GM19324 (cell line): Measurements from ENCODE around the gene SLC22A7.
A peak's percentile ranks its signal among the peaks of the same experiment; 100 is the strongest.

Source experiments
- ATAC-seq: cut with Tn5 transposase; IDR thresholded peaks from one replicate; pipeline ENCODE4 v1.9.1; 2021; ENCODE audit warnings: mild to moderate bottlenecking, moderate library complexity; ENCODE audit not compliant: unreplicated experiment, low FRiP score

The SLC22A7 gene, protein sequence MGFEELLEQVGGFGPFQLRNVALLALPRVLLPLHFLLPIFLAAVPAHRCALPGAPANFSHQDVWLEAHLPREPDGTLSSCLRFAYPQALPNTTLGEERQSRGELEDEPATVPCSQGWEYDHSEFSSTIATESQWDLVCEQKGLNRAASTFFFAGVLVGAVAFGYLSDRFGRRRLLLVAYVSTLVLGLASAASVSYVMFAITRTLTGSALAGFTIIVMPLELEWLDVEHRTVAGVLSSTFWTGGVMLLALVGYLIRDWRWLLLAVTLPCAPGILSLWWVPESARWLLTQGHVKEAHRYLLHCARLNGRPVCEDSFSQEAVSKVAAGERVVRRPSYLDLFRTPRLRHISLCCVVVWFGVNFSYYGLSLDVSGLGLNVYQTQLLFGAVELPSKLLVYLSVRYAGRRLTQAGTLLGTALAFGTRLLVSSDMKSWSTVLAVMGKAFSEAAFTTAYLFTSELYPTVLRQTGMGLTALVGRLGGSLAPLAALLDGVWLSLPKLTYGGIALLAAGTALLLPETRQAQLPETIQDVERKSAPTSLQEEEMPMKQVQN

DNA sequence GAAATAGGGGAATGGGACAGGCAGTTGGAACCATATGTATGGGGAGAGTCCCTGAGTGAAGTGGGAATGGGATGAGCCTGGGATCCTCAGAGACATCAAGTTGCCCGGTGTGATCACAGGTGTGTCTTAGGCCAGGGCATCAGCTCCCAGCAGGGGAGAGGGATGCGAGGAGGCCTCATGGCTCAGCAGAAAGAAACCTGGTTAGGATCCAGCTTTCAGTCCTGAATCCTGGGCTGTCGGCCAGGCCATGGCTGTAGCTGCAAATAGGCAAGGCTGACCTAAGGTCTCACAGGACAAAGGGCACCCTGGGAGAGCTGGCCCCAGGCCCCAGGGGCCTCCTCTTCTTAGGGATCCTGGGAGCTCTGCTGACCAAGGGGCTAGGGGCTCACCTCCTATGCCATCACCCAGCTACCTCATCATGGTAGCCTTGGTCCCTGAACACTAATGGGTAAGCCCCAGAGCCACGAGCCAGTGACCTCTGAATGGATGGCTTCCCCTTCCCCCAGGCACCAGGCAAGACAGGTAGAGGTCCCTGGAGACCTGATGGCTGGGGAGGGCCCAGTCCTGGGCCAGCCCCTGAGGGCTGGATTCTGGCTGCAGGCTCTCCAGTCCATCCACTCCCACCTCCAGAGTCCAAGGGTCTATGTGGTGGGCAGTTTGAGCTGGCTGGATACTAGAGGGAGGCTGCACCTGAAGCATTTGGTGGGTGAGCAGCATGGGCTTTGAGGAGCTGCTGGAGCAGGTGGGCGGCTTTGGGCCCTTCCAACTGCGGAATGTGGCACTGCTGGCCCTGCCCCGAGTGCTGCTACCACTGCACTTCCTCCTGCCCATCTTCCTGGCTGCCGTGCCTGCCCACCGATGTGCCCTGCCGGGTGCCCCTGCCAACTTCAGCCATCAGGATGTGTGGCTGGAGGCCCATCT, at the start of gene SLC22A7:
Gene SLC22A7, plus strand, starts transcription at position 617 of the 921 bp plus-strand sequence. Its CDS starts 99 bp downstream, at position 716.
- no peak for ATAC-seq

GRCh38 chr6:43248791-43249190, 49.3 kb upstream of the SLC22A7 start:
- ATAC-seq = no peak

GRCh38 chr6:43250992-43251373, 47.1 kb upstream of the SLC22A7 start:
- no peak for ATAC-seq

DNA sequence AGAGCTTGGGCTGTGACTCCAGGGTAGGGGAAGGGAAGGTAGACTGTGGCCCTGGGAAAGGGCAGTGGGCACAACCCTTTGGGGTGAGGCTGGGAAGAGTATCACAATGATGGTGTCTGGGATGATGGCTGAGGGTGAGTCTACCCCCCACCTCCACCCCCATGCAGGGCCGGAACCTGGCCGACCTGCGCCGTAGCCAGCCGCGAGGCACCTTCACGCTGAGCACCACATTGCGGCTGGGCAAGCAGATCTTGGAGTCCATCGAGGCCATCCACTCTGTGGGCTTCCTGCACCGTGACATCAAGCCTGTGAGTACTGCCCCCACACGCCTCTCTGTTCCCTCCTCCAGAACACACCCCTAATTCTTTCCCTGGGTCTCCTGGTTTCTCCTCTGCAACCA, 44.7 kb upstream of the SLC22A7 start:
- no peak for ATAC-seq

- ATAC-seq = no peak
Observed at GRCh38 chr6:43254138-43254817, 43.8 kb upstream of the SLC22A7 start.

DNA sequence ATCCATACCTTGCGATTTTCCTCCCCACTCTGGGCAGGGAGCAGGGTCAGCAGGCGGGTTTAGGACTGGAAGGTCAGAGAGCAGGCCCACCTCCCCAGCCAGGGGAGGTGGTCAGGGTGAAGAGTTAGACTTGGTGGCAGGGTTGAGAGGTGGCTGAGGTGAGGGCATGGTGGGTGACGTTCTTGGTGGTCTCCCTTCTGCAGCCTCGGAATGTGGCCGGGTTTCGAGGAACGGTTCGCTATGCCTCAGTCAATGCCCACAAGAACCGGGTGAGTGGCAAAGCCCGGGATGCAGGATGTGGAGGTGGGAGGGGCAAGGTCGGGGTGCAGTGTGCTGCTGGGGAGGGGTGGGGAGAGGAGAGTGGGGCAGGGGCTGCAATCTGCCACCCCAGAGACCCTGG, 43.2 kb upstream of the SLC22A7 start:
- no peak for ATAC-seq

DNA sequence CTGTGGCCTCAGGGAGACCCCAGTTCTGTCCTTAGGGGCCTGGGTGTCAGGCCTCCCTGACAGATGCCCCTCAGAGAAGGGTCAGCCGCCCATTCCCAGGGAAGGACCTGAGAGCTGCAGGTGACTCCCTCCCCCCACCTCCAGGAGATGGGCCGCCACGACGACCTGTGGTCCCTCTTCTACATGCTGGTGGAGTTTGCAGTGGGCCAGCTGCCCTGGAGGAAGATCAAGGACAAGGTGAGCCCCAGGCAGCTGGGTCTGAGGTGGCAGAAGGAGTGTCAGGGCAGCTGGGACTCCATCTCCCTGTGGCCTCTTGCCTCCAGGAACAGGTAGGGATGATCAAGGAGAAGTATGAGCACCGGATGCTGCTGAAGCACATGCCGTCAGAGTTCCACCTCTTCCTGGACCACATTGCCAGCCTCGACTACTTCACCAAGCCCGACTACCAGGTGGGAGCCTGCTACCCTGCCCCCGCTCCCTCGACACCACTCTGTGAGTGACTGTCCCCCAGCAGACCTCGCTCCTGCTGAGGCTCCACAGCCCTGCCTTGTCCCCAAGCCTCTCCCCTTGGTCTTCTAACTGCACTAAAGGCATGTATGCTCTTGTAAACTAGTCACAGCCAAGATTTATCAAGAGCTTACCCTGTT, 42.5 kb upstream of the SLC22A7 start:
- no peak for ATAC-seq

GRCh38 chr6:43256670-43257366, 41.2 kb upstream of the SLC22A7 start:
- ATAC-seq = no peak

- no peak for ATAC-seq
Observed at GRCh38 chr6:43257367-43258145, 40.5 kb upstream of the SLC22A7 start.

DNA sequence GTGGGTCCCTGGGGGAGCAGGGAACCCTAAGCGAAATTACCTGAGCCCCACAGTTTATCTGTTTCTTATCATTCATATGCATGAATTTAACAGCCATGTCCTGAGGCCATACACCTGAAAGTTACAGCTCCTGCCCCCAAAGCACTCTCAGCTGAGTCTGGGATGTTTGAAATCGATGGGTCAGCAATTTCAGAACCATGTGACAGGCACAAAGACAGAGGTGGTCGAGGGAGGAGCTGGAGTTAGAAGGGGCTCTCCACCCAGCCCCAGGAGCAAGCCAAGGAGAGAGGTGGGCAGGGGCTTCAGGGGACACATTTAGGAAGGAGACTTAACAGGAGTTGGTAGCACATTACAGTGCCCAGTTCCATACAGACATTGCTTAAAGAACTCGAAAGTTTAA, 39.9 kb upstream of the SLC22A7 start:
- no peak for ATAC-seq

DNA sequence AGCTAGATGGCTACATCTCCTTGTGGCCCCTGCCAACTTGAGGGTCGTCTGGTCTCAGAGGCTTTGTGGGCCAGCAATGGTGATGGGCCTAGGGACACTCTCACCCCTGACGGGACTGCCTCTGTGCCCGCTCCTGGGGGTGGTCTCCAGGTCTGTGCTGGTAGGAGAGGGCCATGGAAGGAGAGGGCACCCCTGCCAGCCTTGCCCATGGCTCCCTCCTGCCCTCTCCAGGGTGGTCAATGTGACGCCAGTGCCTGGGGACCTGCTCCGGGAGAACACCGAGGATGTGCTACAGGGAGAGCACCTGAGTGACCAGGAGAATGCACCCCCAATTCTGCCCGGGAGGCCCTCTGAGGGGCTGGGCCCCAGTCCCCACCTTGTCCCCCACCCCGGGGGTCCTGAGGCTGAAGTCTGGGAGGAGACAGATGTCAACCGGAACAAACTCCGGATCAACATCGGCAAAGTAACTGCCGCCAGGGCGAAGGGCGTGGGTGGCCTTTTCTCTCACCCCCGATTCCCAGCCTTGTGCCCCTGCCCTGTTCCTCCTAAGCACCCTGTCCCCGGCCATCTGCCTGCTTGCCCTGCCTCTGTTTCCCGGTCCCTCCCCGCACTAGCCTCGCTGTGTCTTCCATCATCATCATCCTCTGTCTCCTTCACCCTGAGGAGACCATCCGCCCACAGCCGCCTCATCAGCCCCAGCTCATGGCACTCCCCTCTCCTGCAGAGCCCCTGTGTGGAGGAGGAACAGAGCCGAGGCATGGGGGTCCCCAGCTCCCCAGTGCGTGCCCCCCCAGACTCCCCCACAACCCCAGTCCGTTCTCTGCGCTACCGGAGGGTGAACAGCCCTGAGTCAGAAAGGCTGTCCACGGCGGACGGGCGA, 39.0 kb upstream of the SLC22A7 start:
- ATAC-seq = no peak

GRCh38 chr6:43260791-43261190, 37.3 kb upstream of the SLC22A7 start:
- ATAC-seq = no peak

DNA sequence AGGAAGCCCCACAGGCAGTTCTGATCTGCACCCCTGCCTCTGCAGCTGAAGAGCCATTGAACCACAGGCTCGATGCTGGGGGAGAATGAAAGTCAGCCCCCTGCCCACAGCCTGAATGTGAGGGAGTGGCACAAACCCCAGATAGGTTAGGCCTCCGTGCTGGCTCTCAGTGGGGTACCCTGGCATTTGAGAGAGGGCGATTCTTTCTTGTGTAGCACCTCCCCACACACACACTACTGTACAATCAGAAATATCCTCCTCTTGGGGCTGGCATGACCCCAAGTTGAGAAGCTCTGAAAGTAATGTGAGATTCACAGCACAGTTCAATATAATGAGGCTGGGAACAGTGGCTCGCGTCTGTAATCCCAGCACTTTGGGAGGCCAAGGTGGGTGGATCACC, 36.9 kb upstream of the SLC22A7 start:
- ATAC-seq = no peak

DNA sequence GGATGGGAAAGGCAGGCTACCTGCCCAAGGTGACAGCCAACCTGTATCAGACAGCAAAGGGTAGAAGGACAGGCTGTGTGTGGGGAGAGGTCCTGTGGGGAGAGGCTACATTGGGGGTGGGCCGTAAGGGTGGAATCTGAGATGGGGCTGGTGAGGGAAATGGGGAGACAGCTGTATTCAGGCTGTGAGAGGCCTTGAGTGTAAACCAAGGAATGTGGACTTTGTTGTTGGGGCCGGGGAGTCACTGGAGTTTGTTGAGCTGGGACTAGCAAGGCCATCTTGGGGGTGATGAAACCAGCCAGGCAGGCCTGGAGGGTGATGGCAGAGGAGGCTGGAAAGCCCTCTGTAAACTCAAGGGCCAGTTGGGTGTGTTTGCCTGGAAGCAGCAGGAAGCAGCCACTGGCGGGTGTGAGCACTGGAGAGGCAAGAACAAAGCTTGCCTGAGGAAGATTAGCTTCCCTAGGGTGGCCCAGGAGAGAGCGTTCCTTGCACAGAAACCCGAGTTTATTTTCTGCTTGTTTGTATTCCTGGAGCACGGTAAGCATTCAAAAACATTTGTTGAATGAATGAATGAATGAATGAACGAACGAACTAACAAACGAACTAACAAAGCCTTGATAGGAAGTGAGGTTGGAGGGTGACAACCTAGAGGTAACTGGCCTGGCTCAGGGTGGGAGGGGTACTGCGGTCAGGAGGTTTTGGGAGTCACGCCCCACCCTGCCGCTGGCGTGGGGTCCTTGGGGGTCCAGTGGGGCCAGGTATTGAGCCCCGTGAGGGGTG, 35.9 kb upstream of the SLC22A7 start:
- no peak for ATAC-seq

DNA sequence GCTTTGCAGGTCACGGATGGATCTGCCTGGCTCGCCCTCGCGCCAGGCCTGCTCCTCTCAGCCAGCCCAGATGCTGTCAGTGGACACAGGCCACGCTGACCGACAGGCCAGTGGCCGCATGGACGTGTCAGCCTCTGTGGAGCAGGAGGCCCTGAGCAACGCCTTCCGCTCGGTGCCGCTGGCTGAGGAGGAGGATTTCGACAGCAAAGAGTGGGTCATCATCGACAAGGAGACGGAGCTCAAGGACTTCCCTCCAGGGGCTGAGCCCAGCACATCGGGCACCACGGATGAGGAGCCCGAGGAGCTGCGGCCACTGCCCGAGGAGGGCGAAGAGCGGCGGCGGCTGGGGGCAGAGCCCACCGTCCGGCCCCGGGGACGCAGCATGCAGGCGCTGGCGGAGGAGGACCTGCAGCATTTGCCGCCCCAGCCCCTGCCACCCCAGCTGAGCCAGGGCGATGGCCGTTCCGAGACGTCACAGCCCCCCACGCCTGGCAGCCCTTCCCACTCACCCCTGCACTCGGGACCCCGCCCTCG, 35.2 kb upstream of the SLC22A7 start:
- ATAC-seq = no peak

DNA sequence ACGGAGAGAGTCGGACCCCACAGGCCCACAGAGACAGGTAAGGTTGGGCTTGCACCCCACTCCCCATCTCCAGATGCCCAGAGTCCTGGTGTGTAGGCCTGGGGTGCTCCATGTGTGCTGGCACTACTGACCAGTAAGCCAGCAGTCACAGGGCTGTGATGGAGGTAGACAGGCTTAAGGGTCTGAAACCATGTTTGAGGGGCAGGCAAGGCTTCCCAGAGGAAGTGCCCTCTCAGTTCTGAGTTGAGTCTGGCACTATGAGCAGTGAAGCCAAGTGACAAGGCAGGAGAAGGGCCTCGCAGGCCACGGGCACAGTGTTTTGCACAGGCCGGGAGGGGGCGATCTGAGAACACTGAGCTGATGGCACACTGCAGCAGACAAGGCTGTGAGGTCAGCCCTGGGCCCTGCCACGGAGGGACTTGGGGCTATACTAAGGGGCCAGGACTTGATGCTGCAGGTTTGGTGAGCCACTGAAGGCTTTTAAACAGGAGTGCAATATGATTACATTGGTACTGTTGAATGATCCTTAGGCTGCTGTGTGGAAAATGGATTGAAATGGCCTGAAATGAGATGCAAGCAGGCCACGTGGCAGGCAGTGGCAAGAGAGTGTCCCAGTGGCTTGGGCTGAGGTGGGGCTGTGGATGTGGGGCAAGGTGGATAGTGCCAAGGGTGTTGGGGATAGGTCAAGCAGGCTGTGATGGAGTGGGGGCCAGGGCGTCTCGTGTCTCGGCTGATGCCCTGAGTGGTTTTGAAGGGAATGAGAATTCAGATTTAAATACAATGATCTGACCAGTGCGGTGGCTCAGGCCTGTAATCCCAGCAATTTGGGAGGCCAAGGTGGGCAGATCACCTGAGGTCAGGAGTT, 34.5 kb upstream of the SLC22A7 start:
- peak; percentile 54 for ATAC-seq
